HG03520 (cell line): Measurements from ENCODE around the gene DEAF1.
A peak's percentile ranks its signal among the peaks of the same experiment; 100 is the strongest.
"Not testable (repeated sequence)": the region's sequence is repeated elsewhere in the genome, so short reads cannot be mapped to it uniquely, and the experiment has no call there.

Experiments
- ATAC-seq: cut with Tn5 transposase; IDR thresholded peaks from one replicate; pipeline ENCODE4 v1.9.1; 2021; ENCODE audit warnings: mild to moderate bottlenecking, moderate library complexity; ENCODE audit not compliant: unreplicated experiment

DEAF1 gene

GRCh38 chr11:694563-695287, at the start of gene DEAF1:
Gene DEAF1 (minus strand): TSS chr11:695222. CDS start chr11:695047, 175 bp downstream.
- ATAC-seq = peak; percentile 76

GRCh38 chr11:742571-743201, 47.7 kb upstream of the DEAF1 start:
- no peak for ATAC-seq

- ATAC-seq = no peak
Measured at GRCh38 chr11:742156-742546, 47.1 kb upstream of the DEAF1 start.

GRCh38 chr11:737899-738298, 42.9 kb upstream of the DEAF1 start:
- ATAC-seq = not testable (repeated sequence)

GRCh38 chr11:737366-737765, 42.3 kb upstream of the DEAF1 start:
- ATAC-seq = no peak

GRCh38 chr11:734541-734940, 39.5 kb upstream of the DEAF1 start:
- ATAC-seq = not testable (repeated sequence)

GRCh38 chr11:733072-733471, 38.0 kb upstream of the DEAF1 start:
- no peak for ATAC-seq

GRCh38 chr11:729492-730074, 34.6 kb upstream of the DEAF1 start:
- ATAC-seq = no peak

GRCh38 chr11:728901-729491, 34.0 kb upstream of the DEAF1 start:
- no peak for ATAC-seq

GRCh38 chr11:727859-728748, 33.1 kb upstream of the DEAF1 start:
- ATAC-seq = peak; percentile 54

- ATAC-seq = no peak
Measured at GRCh38 chr11:727281-727701, 32.3 kb upstream of the DEAF1 start.

- no peak for ATAC-seq
Measured at GRCh38 chr11:726278-727220, 31.5 kb upstream of the DEAF1 start.

GRCh38 chr11:725624-726202, 30.7 kb upstream of the DEAF1 start:
- no peak for ATAC-seq

- ATAC-seq = no peak
Measured at GRCh38 chr11:724778-725386, 29.9 kb upstream of the DEAF1 start.

GRCh38 chr11:724049-724777, 29.2 kb upstream of the DEAF1 start:
- ATAC-seq = no peak

- no peak for ATAC-seq
Measured at GRCh38 chr11:723120-723883, 28.3 kb upstream of the DEAF1 start.

- no peak for ATAC-seq
Measured at GRCh38 chr11:722346-722811, 27.4 kb upstream of the DEAF1 start.
